IMR-90 (cell line): ENCODE measurements around the gene DEPDC5. TPM values are rescaled to one million over a fixed set of nuclear protein-coding genes. Genes with fewer than 3 reads are reported as not detected.

Source experiments
- ATAC-seq: fragments of 200-7000 bp; cut with Tn5 transposase; 2 replicates; pipeline ENCODE4 v1.9.1; 2020; ENCODE audit warnings: low read depth, mild to moderate bottlenecking, moderate library complexity
- BruUV-seq: library from RNA; stranded (reverse); fragments of 400-500 nt; replicated peaks from 2 replicates; lab custom pipeline; 2021; lab: Mats Ljungman, UMichigan
- CTCF ChIA-PET: fragments of 300-600 bp; formaldehyde crosslinking; extraction: SDS; loops from one replicate; lab custom pipeline; 2021; ENCODE audit warnings: antibody characterized with exemption; lab: Yijun Ruan, JAX
- POLR2A ChIA-PET: fragments of 300-600 bp; sonication (Branson Sonifier 250); formaldehyde crosslinking; loops from one replicate; lab custom pipeline; 2022; ENCODE audit warnings: antibody characterized with exemption; ENCODE audit not compliant: unreplicated experiment; lab: Charles Lee
- DNase-seq: peaks from one replicate; pipeline ENCODE4 v3.0.0; 2013
- H2AFZ ChIP-seq: replicated peaks from 2 replicates; pipeline ENCODE3; 2013; ENCODE audit warnings: low read length, mild to moderate bottlenecking; ENCODE audit not compliant: poor library complexity
- H2AK5ac ChIP-seq: 2 replicates; pipeline ENCODE4 v1.6.1; 2013; ENCODE audit warnings: low read depth, low read length, inconsistent platforms
- H2AK9ac ChIP-seq: replicated peaks from 2 replicates; pipeline ENCODE3; 2013; ENCODE audit warnings: mild to moderate bottlenecking, low read depth, low read length, moderate library complexity; ENCODE audit not compliant: poor library complexity
- H2BK120ac ChIP-seq: 2 replicates; pipeline ENCODE4 v1.6.1; 2013; ENCODE audit warnings: low read depth, low read length, inconsistent platforms
- H2BK15ac ChIP-seq: 3 replicates; pipeline ENCODE4 v1.6.1; 2013; ENCODE audit warnings: low read depth, low read length, inconsistent platforms
- H2BK20ac ChIP-seq: 2 replicates; pipeline ENCODE4 v1.6.1; 2013; ENCODE audit warnings: low read depth, mild to moderate bottlenecking, inconsistent platforms, low read length, moderate library complexity
- H2BK5ac ChIP-seq: 2 replicates; pipeline ENCODE4 v1.6.1; 2013; ENCODE audit warnings: mild to moderate bottlenecking, low read depth, low read length, inconsistent platforms; ENCODE audit not compliant: poor library complexity, severe bottlenecking
- H3K14ac ChIP-seq: replicated peaks from 2 replicates; pipeline ENCODE4 v1.6.1; 2013; ENCODE audit warnings: low read depth, low read length, inconsistent platforms
- H3K18ac ChIP-seq: 2 replicates; pipeline ENCODE4 v1.6.1; 2013; ENCODE audit warnings: low read depth, low read length, control low read depth
- H3K23ac ChIP-seq: 2 replicates; pipeline ENCODE4 v1.6.1; 2013; ENCODE audit warnings: low read depth, low read length, inconsistent platforms
- H3K27ac ChIP-seq: 2 replicates; pipeline ENCODE4 v1.5.1; 2013; ENCODE audit warnings: mild to moderate bottlenecking, control low read depth, low read length; ENCODE audit not compliant: insufficient read depth
- H3K27me3 ChIP-seq: 2 replicates; pipeline ENCODE4 v1.6.1; 2013; ENCODE audit warnings: low read length; ENCODE audit not compliant: control insufficient read depth, insufficient read depth
- H3K36me3 ChIP-seq: 2 replicates; pipeline ENCODE4 v1.6.1; 2013; ENCODE audit warnings: low read length, mixed read lengths; ENCODE audit not compliant: control insufficient read depth, insufficient read depth
- H3K4ac ChIP-seq: 2 replicates; pipeline ENCODE4 v1.6.1; 2013; ENCODE audit warnings: low read depth, low read length, inconsistent platforms
- H3K4me1 ChIP-seq: 2 replicates; pipeline ENCODE4 v1.6.1; 2013; ENCODE audit warnings: low read length, mixed read lengths; ENCODE audit not compliant: control insufficient read depth, insufficient read depth
- H3K4me2 ChIP-seq: 2 replicates; pipeline ENCODE4 v1.6.1; 2013; ENCODE audit warnings: low read depth, mild to moderate bottlenecking, control low read depth, low read length, moderate library complexity
- H3K4me3 ChIP-seq: 2 replicates; pipeline ENCODE4 v1.5.1; 2013; ENCODE audit warnings: low read depth, mild to moderate bottlenecking, control low read depth, low read length, moderate library complexity; ENCODE audit not compliant: insufficient read depth
- H3K56ac ChIP-seq: 2 replicates; pipeline ENCODE4 v1.6.1; 2013; ENCODE audit warnings: low read length, inconsistent platforms; ENCODE audit not compliant: insufficient read depth; ENCODE audit errors: extremely low read depth
- H3K79me1 ChIP-seq, 2 experiments: 2 replicates each; pipeline ENCODE4 v1.6.1; 2013; ENCODE audit warnings: low read length in 2 of 2, inconsistent platforms in 1 of 2, low read depth in 1 of 2
- H3K9ac ChIP-seq: 2 replicates; pipeline ENCODE4 v1.6.1; 2013; ENCODE audit warnings: low read depth, low read length, control low read depth
- H3K9me1 ChIP-seq: 2 replicates; pipeline ENCODE4 v1.6.1; 2013; ENCODE audit warnings: low read length, inconsistent platforms; ENCODE audit not compliant: insufficient read depth
- H3K9me3 ChIP-seq: 2 replicates; pipeline ENCODE4 v1.6.1; 2013; ENCODE audit warnings: low read length; ENCODE audit not compliant: control insufficient read depth, insufficient read depth
- H4K20me1 ChIP-seq: 2 replicates; pipeline ENCODE4 v1.6.1; 2013; ENCODE audit warnings: low read length, inconsistent platforms; ENCODE audit not compliant: insufficient read depth
- H4K5ac ChIP-seq: 2 replicates; pipeline ENCODE4 v1.6.1; 2013; ENCODE audit warnings: mild to moderate bottlenecking, low read depth, low read length, control low read depth
- H4K8ac ChIP-seq, 2 experiments: 2 replicates each; pipeline ENCODE4 v1.6.1; 2013; ENCODE audit warnings: low read depth in 2 of 2, low read length in 2 of 2, control low read depth in 1 of 2, inconsistent platforms in 1 of 2
- H4K91ac ChIP-seq: 2 replicates; pipeline ENCODE4 v1.6.1; 2013; ENCODE audit warnings: low read depth, low read length, inconsistent platforms; ENCODE audit not compliant: insufficient read depth
- BHLHE40 ChIP-seq: fragments of 150-350 bp; IDR thresholded peaks from 2 replicates; pipeline ENCODE4 v1.6.1; 2016; ENCODE audit warnings: mild to moderate bottlenecking, low read depth, low read length
- CEBPB ChIP-seq: IDR thresholded peaks from 2 replicates; pipeline ENCODE4 v1.6.1; 2012; ENCODE audit warnings: low read depth, low read length, improper control_type of control experiment
- CHD1 ChIP-seq: IDR thresholded peaks from 2 replicates; pipeline ENCODE4 v1.6.1; 2012; ENCODE audit warnings: low read depth, low read length, improper control_type of control experiment
- FOS ChIP-seq: fragments of 150-350 bp; IDR thresholded peaks from 2 replicates; pipeline ENCODE4 v1.6.1; 2016; ENCODE audit warnings: low read depth, low read length
- MAFK ChIP-seq: IDR thresholded peaks from 2 replicates; pipeline ENCODE4 v1.6.1; 2012; ENCODE audit warnings: low read depth, low read length, improper control_type of control experiment
- MAZ ChIP-seq: IDR thresholded peaks from 2 replicates; pipeline ENCODE4 v1.6.1; 2012; ENCODE audit warnings: low read depth, mild to moderate bottlenecking, low read length, improper control_type of control experiment, moderate library complexity, borderline replicate concordance
- MXI1 ChIP-seq: IDR thresholded peaks from 2 replicates; pipeline ENCODE4 v1.6.1; 2012; ENCODE audit warnings: low read depth, mild to moderate bottlenecking, low read length, moderate library complexity, borderline replicate concordance
- NFE2L2 ChIP-seq: fragments of 150-350 bp; IDR thresholded peaks from 2 replicates; pipeline ENCODE4 v1.6.1; 2016; ENCODE audit warnings: low read depth, mild to moderate bottlenecking, low read length
- POLR2A ChIP-seq: IDR thresholded peaks from 2 replicates; pipeline ENCODE4 v1.6.1; 2012; ENCODE audit warnings: mild to moderate bottlenecking, low read depth, low read length
- RAD21 ChIP-seq: IDR thresholded peaks from 2 replicates; pipeline ENCODE4 v1.6.1; 2012; ENCODE audit warnings: low read length, improper control_type of control experiment
- RCOR1 ChIP-seq: IDR thresholded peaks from 2 replicates; pipeline ENCODE4 v1.6.1; 2012; ENCODE audit warnings: mild to moderate bottlenecking, low read length, improper control_type of control experiment; ENCODE audit not compliant: insufficient replicate concordance
- RFX5 ChIP-seq: IDR thresholded peaks from 2 replicates; pipeline ENCODE4 v1.8.0; 2012; ENCODE audit warnings: low read depth, mild to moderate bottlenecking, low read length, moderate library complexity
- SMC3 ChIP-seq: fragments of 150-350 bp; IDR thresholded peaks from 2 replicates; pipeline ENCODE4 v1.6.1; 2016; ENCODE audit warnings: low read depth, mild to moderate bottlenecking, antibody characterized with exemption, low read length, moderate library complexity
- WGBS, 2 experiments: methylation state at CpG; one replicate each; pipeline versions ENCODE4 v1.1.5 to v1.1.7; 2013; ENCODE audit warnings: missing lambda C conversion rate in 2 of 2; ENCODE audit not compliant: insufficient read length in 1 of 2; ENCODE audit errors: extremely low coverage in 2 of 2; 5-methylcytosine and 5-hydroxymethylcytosine counted together
- dilution Hi-C: fragments of 300-500 bp; cut with HindIII; formaldehyde crosslinking; loops from one replicate; pipeline ENCODE4 v1.14.3; 2018; ENCODE audit warnings: low sequenced_read_pairs; ENCODE audit not compliant: unreplicated experiment
- in situ Hi-C: fragments of 300-500 bp; cut with MboI; formaldehyde crosslinking; loops from 3 replicates; pipeline ENCODE4 v1.14.3; 2019; ENCODE audit warnings: low sequenced_read_pairs, inconsistent platforms, mixed read lengths
- intact Hi-C: fragments of 100-400 bp; cut with micrococcal nuclease; formaldehyde crosslinking; loops from 2 replicates; pipeline ENCODE4 v1.10.0; 2022
- polyA plus RNA-seq, 3 experiments: library from polyadenylated mRNA; depleted of rRNA; stranded (reverse); fragments of >200 nt; gene quantifications; 2 replicates each; pipeline ENCODE4 v1.2.3, GENCODE V29; 2012; ENCODE audit warnings: low replicate concordance in 1 of 3
- total RNA-seq: library from RNA; depleted of rRNA; stranded (reverse); fragments of >200 nt; gene quantifications from 2 replicates; pipeline ENCODE4 v1.2.3, GENCODE V29; 2012
- TF ChIP-seq, protein P1 (sequence below): fragments of 150-350 bp; IDR thresholded peaks from 2 replicates; pipeline ENCODE4 v1.6.1; 2017; ENCODE audit warnings: mild to moderate bottlenecking, antibody characterized with exemption, low read length, low read depth
- TF ChIP-seq, protein P2 (sequence below): fragments of 150-350 bp; IDR thresholded peaks from 2 replicates; pipeline ENCODE4 v1.6.1; 2016; ENCODE audit warnings: low read depth, mild to moderate bottlenecking, low read length, moderate library complexity, borderline replicate concordance
- TF ChIP-seq, protein P3 (sequence below): conservative IDR thresholded peaks from 2 replicates; pipeline ENCODE4 v1.5.1; 2012; ENCODE audit warnings: mild to moderate bottlenecking, low read depth, low read length, improper control_type of control experiment

The DEPDC5 gene
- total and polyA plus RNA-seq, 2 of the 4 experiments (the other 2 are of a cell fraction) = 6.6 to 12.9 TPM

GRCh38 chr22:31707519-31707918 is 46.3 kb upstream of the DEPDC5 start:
- Histone ChIP-seq H4K91ac (no peak overlapping the region), H3K79me1 (peaks cover 21 to 36% of the 10 kb centered on the region in 2 experiments), H2BK120ac (no peak overlapping the region), H2BK5ac (no peak overlapping the region), H3K4me2 (no peak overlapping the region), H2AFZ (no peak overlapping the region), H3K14ac (no peak overlapping the region), H2AK9ac (no peak overlapping the region), H2BK15ac (no peak overlapping the region), H3K9me3 (no peaks in the 10 kb centered on the region), H2BK20ac (no peak overlapping the region), H3K56ac (no peak overlapping the region), H2AK5ac (no peak overlapping the region), H3K27ac (no peak overlapping the region), H4K5ac (no peak overlapping the region), H4K20me1 (peaks cover 3% of the 10 kb centered on the region; the same call in 1 of the 2 replicates), H3K4me3 (no peak overlapping the region), H3K9me1 (peaks cover 6% of the 10 kb centered on the region; the same call in 1 of the 2 replicates), H3K18ac (no peak overlapping the region), H3K4me1 (no peaks in the 10 kb centered on the region), H3K4ac (no peak overlapping the region), H3K27me3 (no peaks in the 10 kb centered on the region), H3K36me3 (peaks cover 39% of the 10 kb centered on the region), H3K23ac (no peak overlapping the region), H3K9ac (no peak overlapping the region), H4K8ac (no peak overlapping the region)
- BruUV-seq = no TSS peak
- no peak for TF ChIP-seq MAZ
- TF ChIP-seq, protein P1, sequence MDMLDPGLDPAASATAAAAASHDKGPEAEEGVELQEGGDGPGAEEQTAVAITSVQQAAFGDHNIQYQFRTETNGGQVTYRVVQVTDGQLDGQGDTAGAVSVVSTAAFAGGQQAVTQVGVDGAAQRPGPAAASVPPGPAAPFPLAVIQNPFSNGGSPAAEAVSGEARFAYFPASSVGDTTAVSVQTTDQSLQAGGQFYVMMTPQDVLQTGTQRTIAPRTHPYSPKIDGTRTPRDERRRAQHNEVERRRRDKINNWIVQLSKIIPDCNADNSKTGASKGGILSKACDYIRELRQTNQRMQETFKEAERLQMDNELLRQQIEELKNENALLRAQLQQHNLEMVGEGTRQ = no peak
- no peak for TF ChIP-seq NFE2L2
- TF ChIP-seq, protein P2, sequence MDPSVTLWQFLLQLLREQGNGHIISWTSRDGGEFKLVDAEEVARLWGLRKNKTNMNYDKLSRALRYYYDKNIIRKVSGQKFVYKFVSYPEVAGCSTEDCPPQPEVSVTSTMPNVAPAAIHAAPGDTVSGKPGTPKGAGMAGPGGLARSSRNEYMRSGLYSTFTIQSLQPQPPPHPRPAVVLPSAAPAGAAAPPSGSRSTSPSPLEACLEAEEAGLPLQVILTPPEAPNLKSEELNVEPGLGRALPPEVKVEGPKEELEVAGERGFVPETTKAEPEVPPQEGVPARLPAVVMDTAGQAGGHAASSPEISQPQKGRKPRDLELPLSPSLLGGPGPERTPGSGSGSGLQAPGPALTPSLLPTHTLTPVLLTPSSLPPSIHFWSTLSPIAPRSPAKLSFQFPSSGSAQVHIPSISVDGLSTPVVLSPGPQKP = no peak
- no peak for TF ChIP-seq MAFK
- no peak for TF ChIP-seq RFX5
- TF ChIP-seq POLR2A = no peak
- no peak for TF ChIP-seq RAD21
- TF ChIP-seq, protein P3, sequence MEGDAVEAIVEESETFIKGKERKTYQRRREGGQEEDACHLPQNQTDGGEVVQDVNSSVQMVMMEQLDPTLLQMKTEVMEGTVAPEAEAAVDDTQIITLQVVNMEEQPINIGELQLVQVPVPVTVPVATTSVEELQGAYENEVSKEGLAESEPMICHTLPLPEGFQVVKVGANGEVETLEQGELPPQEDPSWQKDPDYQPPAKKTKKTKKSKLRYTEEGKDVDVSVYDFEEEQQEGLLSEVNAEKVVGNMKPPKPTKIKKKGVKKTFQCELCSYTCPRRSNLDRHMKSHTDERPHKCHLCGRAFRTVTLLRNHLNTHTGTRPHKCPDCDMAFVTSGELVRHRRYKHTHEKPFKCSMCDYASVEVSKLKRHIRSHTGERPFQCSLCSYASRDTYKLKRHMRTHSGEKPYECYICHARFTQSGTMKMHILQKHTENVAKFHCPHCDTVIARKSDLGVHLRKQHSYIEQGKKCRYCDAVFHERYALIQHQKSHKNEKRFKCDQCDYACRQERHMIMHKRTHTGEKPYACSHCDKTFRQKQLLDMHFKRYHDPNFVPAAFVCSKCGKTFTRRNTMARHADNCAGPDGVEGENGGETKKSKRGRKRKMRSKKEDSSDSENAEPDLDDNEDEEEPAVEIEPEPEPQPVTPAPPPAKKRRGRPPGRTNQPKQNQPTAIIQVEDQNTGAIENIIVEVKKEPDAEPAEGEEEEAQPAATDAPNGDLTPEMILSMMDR = no peak
- no peak for TF ChIP-seq FOS
- TF ChIP-seq RCOR1 = no peak
- no peak for TF ChIP-seq CHD1
- no peak for TF ChIP-seq BHLHE40
- no peak for TF ChIP-seq MXI1
- TF ChIP-seq CEBPB = no peak
- no peak for TF ChIP-seq SMC3
- ATAC-seq (no peak), DNase-seq (no peak)
- dilution Hi-C loops = no loop called here
- POLR2A ChIA-PET = interaction anchor here (0.5 kb wide), 1 partner anchor 260 kb away, joined by 5 read pairs; no protein-coding TSS in a partner anchor
- intact Hi-C loops = no loop called here
- in situ Hi-C loops = no loop called here
- CTCF ChIA-PET = no interaction called here
- WGBS, 2 experiments = 100% methylated on average over 1 of the region's 8 CpGs; no CpG with 5 or more reads in 1 of the 2 experiments
